Suppressor macrophage (primary cell): ENCODE results near the gene ANKRD13A.

Source experiments
- DNase-seq, 4 experiments: peaks; one replicate each; pipeline ENCODE4 v3.0.0-alpha.2; 2020 to 2022

ANKRD13A gene

DNA sequence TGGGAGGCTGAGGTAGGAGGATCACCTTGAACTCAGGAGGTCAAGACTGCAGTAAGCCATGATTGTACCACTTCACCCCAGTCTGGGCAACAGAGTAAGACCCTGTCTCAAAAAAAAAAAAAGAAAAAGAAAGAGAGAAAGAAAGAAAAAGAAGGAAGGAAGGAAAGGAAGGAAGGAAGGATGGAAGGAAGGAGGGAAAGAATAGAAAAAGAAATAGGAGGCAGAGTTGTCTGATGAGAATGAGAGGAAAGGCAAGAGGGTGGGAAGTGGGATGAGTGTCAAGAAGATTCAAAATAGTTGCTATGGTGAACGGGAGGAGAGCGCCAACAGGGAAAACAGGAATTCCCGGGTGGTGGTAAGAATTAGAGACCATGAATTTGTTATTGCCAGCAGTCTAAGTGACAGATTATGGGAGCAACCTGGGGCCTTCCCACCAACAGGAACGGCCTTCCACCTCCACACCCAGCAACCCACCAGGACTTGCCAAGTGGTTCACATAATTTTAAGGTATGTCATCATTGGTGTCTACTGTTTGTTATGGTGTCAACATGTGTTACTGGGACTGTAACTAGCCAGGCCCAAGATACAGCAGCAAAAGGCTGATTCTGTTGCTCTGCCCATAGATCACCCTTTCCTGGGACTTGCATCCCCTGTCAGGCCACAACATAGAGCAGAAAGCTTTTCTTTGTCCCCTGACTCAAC lies 85.2 kb downstream of the ANKRD13A start:
- no peak for DNase-seq

DNA sequence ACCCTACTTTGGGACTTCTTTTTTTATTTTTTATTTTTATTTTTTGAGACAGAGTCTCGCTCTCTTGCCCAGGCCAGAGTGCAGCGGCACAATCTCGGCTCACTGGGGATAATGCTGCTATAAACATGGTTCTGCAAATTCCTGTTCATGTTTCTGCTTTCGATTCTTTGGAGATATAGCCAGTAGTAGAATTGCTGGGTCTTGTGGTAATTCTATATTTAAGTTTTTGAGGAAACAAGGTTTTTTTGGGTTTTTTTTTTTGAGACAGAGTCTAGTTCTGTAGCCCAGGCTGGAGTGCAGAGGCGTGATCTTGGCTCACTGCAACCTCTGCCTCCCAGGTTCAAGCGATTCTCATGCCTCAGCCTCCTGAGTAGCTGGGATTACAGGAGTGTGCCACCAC lies 89.0 kb downstream of the ANKRD13A start:
- peak; percentile 62 to 91 (median 81) for DNase-seq

DNA sequence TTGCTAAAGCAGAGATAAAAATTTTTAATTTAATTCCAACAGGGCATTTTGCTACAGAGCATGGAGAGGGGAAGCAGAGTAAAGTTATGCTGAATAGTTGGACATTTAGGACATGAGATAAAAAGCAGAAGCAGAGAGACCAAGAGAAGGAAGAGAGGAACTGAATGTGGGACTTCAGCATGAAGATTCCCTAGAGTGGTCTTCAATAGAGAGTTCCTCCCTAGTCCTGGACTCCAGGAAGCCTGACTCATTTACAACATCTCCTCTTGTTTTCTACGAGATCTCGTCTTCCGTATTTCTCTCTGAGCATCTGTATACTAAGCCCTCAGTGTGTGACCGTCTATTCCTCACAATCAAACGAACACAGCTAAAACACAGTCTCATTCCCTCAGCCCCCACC lies 89.7 kb downstream of the ANKRD13A start:
- peak; percentile 69 to 91 (median 82) for DNase-seq
